CD4-positive, alpha-beta T cell treated with Interleukin-1 beta for 1 hour (primary cell): ENCODE results near the gene CIROP.

Source experiments
- DNase-seq, 2 donors: peaks; one replicate each; pipeline ENCODE4 v3.0.0-alpha.2; 2020 to 2022

The CIROP gene

GRCh38 chr14:23066855-23067744, 37.7 kb downstream of the CIROP start:
- no peak for DNase-seq

- DNase-seq, result no peak
Observed at GRCh38 chr14:23066368-23066767, 38.4 kb downstream of the CIROP start.

DNA sequence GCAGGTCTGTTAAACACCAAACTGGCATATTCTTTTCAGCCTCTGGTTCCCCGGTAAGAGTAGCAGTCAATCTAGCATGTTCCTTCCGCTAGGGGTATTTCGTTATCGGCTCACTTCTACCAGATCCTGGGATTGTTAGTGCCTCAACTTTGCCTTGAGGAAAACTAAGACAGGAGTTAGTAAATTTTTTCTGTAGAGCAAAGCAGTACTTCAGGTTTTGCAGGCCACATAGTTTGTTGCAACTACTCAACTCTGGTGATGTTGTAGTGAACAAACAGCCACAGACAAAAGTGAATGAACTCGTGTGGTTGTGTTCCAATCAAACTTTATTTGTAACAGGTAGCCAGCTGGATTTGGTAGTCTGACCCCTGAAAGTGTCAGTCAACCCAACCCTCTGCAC, 41.2 kb downstream of the CIROP start:
- DNase-seq, result no peak

DNA sequence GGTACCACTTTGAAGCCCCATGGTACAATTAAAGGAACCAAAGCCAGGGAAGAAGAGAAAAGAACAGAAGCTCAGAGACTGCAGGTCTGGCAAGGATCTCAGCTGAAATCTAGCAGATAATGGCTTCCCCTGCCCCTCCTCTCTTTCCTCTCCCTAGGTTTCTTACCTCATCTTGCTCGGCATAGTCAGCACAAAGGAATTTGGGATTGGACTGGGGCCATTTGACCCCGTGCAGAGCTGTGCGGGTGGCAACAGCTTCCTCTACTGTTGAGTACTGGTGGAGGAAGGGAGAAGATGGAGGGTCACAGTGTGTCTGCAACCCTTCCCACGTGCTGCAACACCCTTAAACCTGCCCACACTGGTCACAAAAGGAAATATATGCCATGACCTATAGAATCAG, 42.8 kb downstream of the CIROP start:
- DNase-seq, result no peak

GRCh38 chr14:23060536-23061260, 44.1 kb downstream of the CIROP start:
- DNase-seq, result no peak

DNA sequence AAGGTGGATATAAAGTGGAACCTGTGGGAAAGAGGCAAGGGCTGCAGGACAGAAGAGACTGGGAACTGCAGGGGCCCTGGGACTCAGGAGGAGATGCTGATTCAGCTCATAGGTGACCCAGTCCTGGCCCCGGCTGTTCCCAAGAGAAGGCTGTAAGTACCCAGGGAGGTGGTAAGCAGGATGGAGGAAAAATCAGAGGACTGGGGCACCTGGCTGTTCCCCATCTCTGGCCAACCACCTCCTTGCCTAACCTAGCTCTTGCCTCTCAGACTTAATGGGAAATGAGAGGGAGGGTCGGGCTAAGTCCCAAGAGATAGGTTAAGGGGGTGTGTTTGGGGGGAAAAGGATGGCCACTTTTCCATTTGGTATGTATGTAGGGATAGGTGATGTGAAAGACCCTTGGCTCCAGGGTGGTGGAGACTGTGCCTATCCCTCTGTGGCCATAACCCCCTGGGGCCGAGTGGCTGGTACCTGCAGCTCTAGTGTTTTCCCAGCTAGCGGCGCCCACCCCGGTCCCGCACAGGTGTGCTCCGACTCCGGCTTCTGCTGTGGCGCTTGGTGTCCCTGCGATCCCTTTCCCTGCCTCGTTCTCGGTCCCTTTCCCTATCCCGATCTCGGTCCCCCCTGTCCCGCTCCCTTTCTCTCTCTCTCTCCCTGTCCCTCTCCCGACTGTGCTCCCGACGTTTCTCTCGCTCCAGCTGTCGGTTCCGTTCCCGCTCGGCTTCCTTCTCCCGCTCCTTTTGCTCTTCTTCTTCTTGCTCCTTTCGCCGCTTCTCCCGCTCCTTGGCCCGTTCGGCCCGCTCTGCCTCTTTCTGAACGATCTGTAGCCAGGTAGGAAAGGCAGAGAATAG, 45.9 kb downstream of the CIROP start:
- DNase-seq, result no peak

- DNase-seq, result peak; percentile 83 to 86
Observed at GRCh38 chr14:23057757-23058653, 46.8 kb downstream of the CIROP start.

DNA sequence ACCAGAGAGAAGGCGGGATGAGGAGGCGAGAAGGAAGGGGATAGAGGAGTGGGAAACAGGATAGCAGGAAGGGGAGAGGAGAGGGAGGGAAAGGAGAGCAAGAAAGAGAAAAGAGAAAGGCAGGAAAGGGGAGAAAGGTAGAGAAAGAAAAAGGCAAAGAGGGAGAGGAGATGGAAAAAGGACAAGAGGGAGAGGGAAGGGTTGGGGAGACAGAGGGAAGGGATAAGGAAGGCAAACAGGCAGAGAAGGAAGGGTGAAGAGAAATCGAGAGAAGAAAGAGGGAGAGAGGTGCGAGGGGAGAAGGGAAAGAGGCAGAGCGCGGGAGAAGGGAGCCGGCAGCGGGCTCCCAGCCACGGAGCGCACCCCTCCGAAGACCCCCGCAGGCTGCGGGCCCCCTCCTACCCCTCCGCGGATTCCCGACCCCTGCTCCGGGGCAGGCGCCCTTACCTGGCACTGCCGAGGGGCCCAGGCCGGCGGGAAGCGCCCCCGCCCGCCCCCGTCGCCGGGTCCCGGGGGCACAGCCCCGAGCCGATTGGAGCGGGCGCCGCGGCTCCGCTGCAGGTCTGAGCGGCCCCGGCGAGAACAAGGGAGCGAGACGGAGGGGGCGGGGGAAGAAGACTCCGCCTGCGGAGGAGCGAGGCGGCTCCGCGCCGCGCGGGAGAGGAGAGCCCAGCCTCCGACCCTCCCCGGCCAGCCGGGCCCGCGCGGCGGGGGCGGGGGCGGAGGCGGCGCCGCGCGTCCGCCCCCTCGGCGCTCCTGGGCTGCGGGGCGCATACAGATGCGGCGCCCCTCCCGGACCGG, 47.6 kb downstream of the CIROP start, which contains the start of gene CDH24:
CDH24 (minus strand) TSS at position 565 of the 801 bp plus-strand sequence. CDS start 1,787 bp downstream, outside the sequence.
- peak; percentile 73 to 74 for DNase-seq

DNA sequence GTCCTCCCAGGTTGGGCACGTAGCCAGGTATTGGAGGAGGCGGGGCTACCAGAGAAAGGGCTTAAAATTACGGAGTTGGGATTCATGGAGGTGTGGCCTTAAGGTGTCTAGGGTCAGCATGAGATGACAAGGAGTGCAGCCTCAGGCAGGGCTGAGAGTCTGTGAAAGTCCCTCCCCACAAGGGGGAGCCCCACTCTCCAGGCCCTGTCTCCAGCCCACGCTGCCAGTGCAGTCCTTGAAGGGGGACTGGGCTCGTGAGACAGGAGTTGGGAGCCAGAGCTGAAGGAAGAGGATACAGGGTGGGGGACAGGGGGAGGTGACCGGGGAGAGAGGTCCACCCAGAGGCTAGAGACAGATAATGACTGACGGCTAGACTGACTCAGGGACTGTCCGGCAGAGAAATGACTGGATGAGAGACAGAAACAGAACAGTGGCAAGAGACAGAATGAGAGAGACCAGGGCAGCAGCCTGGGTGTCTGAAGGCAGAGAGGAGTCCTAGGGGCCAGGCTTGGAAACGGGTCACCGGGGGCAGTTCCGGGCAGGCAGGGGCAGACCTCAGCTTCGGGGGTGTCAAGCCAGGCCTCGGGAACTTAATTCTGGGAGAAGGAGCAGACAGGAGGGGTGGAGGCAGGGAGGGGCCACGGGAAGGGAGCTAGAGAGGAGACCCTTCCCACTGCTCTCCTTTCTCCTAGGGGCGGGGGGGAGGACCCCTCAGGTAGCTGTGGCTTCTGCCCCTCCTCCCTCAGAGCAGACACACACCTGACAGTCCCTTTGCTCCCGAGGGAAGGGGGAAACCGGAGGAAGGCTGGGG, 48.4 kb downstream of the CIROP start:
- DNase-seq, result peak; percentile 74

- no peak for DNase-seq
Observed at GRCh38 chr14:23055621-23056144, 49.1 kb downstream of the CIROP start.

DNA sequence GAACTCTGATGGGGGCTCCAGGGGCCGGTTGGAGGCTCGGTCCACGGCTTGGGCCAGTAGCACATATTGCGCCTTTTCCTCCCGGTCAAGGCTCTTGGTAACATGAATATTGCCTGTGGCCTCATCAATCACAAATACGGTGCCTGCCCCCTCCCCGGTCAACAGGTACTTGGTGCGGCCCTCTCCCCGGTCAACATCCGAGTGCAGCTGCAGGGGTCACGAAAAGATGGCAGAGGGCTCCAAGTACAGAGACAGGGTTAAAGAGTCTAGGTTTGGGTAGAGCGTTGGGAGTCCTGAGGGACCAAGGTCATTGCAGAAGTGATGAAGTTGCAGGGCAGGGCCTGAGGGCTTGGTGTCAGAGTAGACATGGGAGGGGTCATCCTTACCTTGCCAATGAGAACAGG, 49.6 kb downstream of the CIROP start:
- DNase-seq, result no peak

- DNase-seq, result no peak
Observed at GRCh38 chr14:23054000-23054811, 50.6 kb downstream of the CIROP start.

- no peak for DNase-seq
Observed at GRCh38 chr14:23053426-23053825, 51.4 kb downstream of the CIROP start.

GRCh38 chr14:23052671-23053070, 52.1 kb downstream of the CIROP start:
- DNase-seq, result no peak

DNA sequence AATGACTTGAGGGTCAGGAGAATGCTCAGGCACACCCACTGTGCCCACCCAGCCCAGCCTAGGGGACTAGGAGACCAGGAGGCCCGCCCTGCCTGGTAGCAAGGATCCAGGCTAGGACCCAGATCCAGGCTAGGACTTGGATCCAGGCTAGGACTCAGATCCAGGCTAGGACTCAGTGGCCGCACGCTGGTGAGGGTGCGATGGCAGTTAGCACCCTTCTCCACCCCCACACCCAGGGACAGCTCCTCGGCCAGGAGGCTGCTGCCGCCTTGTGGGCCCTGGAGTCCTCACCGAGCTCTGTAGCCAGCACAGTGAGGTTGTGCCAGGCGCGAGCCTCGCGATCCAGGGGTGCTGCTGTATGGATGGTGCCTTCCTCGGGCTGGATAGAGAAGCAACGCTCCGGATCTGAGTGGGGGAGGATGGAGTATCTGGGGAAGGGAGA, 52.6 kb downstream of the CIROP start:
- DNase-seq, result no peak

- no peak for DNase-seq
Observed at GRCh38 chr14:23051141-23052057, 53.4 kb downstream of the CIROP start.
